Measurements from ENCODE around the gene NR1H4. TPM values are rescaled to one million over a fixed set of nuclear protein-coding genes. Genes with fewer than 3 reads are reported as not detected.

NR1H4 gene
- total and polyA plus RNA-seq, 9 of the 15 experiments (the other 6 are each of a cell fraction or from before 2014, with no cell fraction given), result 0.03 TPM; not detected in 8

DNA sequence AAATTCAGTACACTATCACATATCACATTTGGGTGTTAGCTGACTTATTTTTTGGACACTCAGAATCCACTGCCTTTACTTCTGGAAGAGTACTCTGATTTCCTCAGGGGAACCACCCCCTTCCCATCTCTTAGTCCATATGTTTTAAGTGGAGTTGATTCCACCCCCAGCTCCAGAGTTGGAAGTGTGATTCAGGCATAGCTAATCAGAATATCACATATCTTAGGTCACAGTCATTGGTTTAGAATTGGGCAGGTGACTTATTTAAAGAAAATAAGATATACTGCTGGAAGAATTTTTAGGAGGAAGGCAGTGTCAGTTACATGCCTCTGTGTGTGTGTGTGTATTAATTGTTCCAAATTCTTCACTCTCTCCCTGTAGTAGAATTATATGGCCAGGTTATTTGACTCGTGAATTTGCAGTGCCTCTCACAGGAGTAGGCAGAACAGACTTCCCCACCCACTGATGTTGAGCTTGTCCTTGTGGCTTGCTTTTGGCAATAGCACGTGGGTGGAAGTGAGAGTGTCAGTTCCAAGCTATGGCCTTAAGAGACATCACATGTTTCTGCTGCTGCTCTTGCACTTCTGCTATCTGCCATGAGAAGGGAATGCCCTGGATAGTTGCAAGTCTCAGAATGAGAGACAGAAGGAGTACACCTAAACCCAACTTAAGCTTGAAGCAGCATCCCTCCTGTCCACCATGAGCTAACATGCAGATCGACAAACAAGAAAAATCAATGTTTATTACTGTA, 93.4 kb downstream of the NR1H4 start:
- no peak for ATAC-seq
- ChIA-PET POLR2A (no interaction called here), CTCF (ENCODE audit: low intra/inter-chr PET ratio) (no interaction called here)
- no peaks in the 10 kb centered on the region for H3K9me1 ChIP-seq (ENCODE audit: control insufficient read depth, insufficient read depth, low read length)
- no peak overlapping the region for H3K9ac ChIP-seq (ENCODE audit: insufficient read depth in 1 of 2, low read depth in 2 of 2, low read length in 2 of 2)
- DNase-seq (ENCODE audit: extremely low read depth in 1 of 4, low spot score in 3 of 4), result no peak
- no peak for FAIRE-seq
- intact Hi-C loops (cut with micrococcal nuclease), result no loop called here
- H3K9me3 ChIP-seq (replicated peaks; ENCODE audit: control insufficient read depth, insufficient read depth, low read depth, low read length), result no peaks in the 10 kb centered on the region
- no peak overlapping the region for H3K27ac ChIP-seq (ENCODE audit: extremely low read depth, low read depth, low read length)
- no peaks in the 10 kb centered on the region for H4K20me1 ChIP-seq (replicated peaks; ENCODE audit: control insufficient read depth, insufficient read depth, low read length)
- BruUV-seq (replicated peaks), result no TSS peak
- no peak overlapping the region for H2AFZ ChIP-seq (ENCODE audit: low read depth, low read length)
- no peaks in the 10 kb centered on the region for H3K27me3 ChIP-seq (ENCODE audit: control insufficient read depth in 2 of 2, insufficient read depth in 2 of 2, low read length in 2 of 2)
- in situ Hi-C loops (cut with MboI), result no loop called here
- H3K4me3 ChIP-seq, result no peak overlapping the region
- WGBS (ENCODE audit: insufficient coverage, low coverage, missing lambda C conversion rate), result 4% methylated on average over 3 of the region's 3 CpGs
- no peaks in the 10 kb centered on the region for H3K36me3 ChIP-seq (ENCODE audit: control insufficient read depth, insufficient read depth, low read length)
- H3K79me2 ChIP-seq (ENCODE audit: control insufficient read depth, insufficient read depth, low read length), result no peaks in the 10 kb centered on the region
- no peaks in the 10 kb centered on the region for H3K4me1 ChIP-seq (replicated peaks in 1 of 2; ENCODE audit: control insufficient read depth in 2 of 2, insufficient read depth in 2 of 2, low read length in 2 of 2)
- no peak overlapping the region for H3K4me2 ChIP-seq (ENCODE audit: insufficient read depth, low read length)
- TF ChIP-seq, protein P1, sequence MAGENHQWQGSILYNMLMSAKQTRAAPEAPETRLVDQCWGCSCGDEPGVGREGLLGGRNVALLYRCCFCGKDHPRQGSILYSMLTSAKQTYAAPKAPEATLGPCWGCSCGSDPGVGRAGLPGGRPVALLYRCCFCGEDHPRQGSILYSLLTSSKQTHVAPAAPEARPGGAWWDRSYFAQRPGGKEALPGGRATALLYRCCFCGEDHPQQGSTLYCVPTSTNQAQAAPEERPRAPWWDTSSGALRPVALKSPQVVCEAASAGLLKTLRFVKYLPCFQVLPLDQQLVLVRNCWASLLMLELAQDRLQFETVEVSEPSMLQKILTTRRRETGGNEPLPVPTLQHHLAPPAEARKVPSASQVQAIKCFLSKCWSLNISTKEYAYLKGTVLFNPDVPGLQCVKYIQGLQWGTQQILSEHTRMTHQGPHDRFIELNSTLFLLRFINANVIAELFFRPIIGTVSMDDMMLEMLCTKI (IDR thresholded peaks at IDR 0.05; ENCODE audit: partially characterized antibody), result no peak
- TF ChIP-seq, protein P2, sequence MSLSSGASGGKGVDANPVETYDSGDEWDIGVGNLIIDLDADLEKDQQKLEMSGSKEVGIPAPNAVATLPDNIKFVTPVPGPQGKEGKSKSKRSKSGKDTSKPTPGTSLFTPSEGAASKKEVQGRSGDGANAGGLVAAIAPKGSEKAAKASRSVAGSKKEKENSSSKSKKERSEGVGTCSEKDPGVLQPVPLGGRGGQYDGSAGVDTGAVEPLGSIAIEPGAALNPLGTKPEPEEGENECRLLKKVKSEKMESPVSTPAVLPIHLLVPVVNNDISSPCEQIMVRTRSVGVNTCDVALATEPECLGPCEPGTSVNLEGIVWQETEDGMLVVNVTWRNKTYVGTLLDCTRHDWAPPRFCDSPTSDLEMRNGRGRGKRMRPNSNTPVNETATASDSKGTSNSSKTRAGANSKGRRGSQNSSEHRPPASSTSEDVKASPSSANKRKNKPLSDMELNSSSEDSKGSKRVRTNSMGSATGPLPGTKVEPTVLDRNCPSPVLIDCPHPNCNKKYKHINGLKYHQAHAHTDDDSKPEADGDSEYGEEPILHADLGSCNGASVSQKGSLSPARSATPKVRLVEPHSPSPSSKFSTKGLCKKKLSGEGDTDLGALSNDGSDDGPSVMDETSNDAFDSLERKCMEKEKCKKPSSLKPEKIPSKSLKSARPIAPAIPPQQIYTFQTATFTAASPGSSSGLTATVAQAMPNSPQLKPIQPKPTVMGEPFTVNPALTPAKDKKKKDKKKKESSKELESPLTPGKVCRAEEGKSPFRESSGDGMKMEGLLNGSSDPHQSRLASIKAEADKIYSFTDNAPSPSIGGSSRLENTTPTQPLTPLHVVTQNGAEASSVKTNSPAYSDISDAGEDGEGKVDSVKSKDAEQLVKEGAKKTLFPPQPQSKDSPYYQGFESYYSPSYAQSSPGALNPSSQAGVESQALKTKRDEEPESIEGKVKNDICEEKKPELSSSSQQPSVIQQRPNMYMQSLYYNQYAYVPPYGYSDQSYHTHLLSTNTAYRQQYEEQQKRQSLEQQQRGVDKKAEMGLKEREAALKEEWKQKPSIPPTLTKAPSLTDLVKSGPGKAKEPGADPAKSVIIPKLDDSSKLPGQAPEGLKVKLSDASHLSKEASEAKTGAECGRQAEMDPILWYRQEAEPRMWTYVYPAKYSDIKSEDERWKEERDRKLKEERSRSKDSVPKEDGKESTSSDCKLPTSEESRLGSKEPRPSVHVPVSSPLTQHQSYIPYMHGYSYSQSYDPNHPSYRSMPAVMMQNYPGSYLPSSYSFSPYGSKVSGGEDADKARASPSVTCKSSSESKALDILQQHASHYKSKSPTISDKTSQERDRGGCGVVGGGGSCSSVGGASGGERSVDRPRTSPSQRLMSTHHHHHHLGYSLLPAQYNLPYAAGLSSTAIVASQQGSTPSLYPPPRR (CRISPR knock-in tag; IDR thresholded peaks at IDR 0.05; ENCODE audit: borderline replicate concordance), result no peak
- no peak for TF ChIP-seq SMARCE1 (IDR thresholded peaks at IDR 0.05)
- TF ChIP-seq NCOA1 (IDR thresholded peaks at IDR 0.05; ENCODE audit: low read depth), result no peak
- TF ChIP-seq, protein P3, sequence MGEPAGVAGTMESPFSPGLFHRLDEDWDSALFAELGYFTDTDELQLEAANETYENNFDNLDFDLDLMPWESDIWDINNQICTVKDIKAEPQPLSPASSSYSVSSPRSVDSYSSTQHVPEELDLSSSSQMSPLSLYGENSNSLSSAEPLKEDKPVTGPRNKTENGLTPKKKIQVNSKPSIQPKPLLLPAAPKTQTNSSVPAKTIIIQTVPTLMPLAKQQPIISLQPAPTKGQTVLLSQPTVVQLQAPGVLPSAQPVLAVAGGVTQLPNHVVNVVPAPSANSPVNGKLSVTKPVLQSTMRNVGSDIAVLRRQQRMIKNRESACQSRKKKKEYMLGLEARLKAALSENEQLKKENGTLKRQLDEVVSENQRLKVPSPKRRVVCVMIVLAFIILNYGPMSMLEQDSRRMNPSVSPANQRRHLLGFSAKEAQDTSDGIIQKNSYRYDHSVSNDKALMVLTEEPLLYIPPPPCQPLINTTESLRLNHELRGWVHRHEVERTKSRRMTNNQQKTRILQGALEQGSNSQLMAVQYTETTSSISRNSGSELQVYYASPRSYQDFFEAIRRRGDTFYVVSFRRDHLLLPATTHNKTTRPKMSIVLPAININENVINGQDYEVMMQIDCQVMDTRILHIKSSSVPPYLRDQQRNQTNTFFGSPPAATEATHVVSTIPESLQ (CRISPR knock-in tag; IDR thresholded peaks at IDR 0.05), result no peak
- no peak for TF ChIP-seq ELF1 (tag; IDR thresholded peaks at IDR 0.05)
- TF ChIP-seq RBFOX2 (IDR thresholded peaks at IDR 0.05; ENCODE audit: low read depth, low read length), result no peak
- TF ChIP-seq, protein P4, sequence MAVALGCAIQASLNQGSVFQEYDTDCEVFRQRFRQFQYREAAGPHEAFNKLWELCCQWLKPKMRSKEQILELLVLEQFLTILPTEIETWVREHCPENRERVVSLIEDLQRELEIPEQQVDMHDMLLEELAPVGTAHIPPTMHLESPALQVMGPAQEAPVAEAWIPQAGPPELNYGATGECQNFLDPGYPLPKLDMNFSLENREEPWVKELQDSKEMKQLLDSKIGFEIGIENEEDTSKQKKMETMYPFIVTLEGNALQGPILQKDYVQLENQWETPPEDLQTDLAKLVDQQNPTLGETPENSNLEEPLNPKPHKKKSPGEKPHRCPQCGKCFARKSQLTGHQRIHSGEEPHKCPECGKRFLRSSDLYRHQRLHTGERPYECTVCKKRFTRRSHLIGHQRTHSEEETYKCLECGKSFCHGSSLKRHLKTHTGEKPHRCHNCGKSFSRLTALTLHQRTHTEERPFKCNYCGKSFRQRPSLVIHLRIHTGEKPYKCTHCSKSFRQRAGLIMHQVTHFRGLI (CRISPR knock-in tag; IDR thresholded peaks at IDR 0.05), result no peak
- TF ChIP-seq GTF2F1 (IDR thresholded peaks at IDR 0.05; ENCODE audit: low read depth, low read length), result no peak
- TF ChIP-seq ASH1L (IDR thresholded peaks at IDR 0.05; ENCODE audit: borderline replicate concordance, low read depth, partially characterized antibody), result no peak
- no peak for TF ChIP-seq PPARD (CRISPR knock-in tag; IDR thresholded peaks at IDR 0.05)

Measured in K562 (cell line).